ENCODE results near the gene ZNF428. TPM values are rescaled to one million over a fixed set of nuclear protein-coding genes. Genes with fewer than 3 reads are reported as not detected.

ZNF428 gene
- total RNA-seq (87.2 and 135 TPM in 2 replicates), polyA plus RNA-seq (134 and 207 TPM in 2 replicates)

- H3K27ac ChIP-seq: peak within 1 kb of the TSS; percentile 92
- H3K4me1 ChIP-seq (ENCODE audit: low read depth): peaks cover 4% of the 10 kb centered on the region
- no peaks in the 10 kb centered on the region for H3K27me3 ChIP-seq
- peak within 1 kb of the TSS; percentile 56 for H3K4me3 ChIP-seq
- no peaks in the 10 kb centered on the region for H3K9me3 ChIP-seq (ENCODE audit: low read depth)
- peak; percentile 93 to 94 for DNase-seq (ENCODE audit: low read depth in 1 of 2, low spot score in 1 of 2)
- peaks cover 3% of the 10 kb centered on the region for H3K36me3 ChIP-seq
- peak; percentile 2 for TF ChIP-seq CTCF (IDR thresholded peaks at IDR 0.05; ENCODE audit: low read depth, low read length)
These were observed at the start of gene ZNF428 for GRCh38 chr19:43619262-43620060. Gene ZNF428, minus strand, starts transcription at chr19:43619629. Its CDS starts 5,325 bp downstream, at chr19:43614304.

- Histone ChIP-seq H3K27ac (no peak overlapping the region), H3K36me3 (no peaks in the 10 kb centered on the region), H3K9me3 (ENCODE audit: low read depth) (no peaks in the 10 kb centered on the region), H3K27me3 (peaks cover 20% of the 10 kb centered on the region), H3K4me1 (ENCODE audit: low read depth) (peaks cover 7% of the 10 kb centered on the region), H3K4me3 (peak overlapping the region; percentile 28)
- DNase-seq (ENCODE audit: low read depth in 1 of 2, low spot score in 1 of 2): peak; percentile 99 to 100
- TF ChIP-seq CTCF (IDR thresholded peaks at IDR 0.05; ENCODE audit: low read depth, low read length): no peak
These were observed 49.1 kb upstream of the ZNF428 start for GRCh38 chr19:43668406-43669109.

- no peak for TF ChIP-seq CTCF (IDR thresholded peaks at IDR 0.05; ENCODE audit: low read depth, low read length)
- Histone ChIP-seq H3K36me3 (no peaks in the 10 kb centered on the region), H3K27me3 (peaks cover 20% of the 10 kb centered on the region), H3K27ac (no peak overlapping the region), H3K4me1 (ENCODE audit: low read depth) (peaks cover 7% of the 10 kb centered on the region), H3K4me3 (peak overlapping the region; percentile 15), H3K9me3 (ENCODE audit: low read depth) (no peaks in the 10 kb centered on the region)
- DNase-seq (ENCODE audit: low read depth in 1 of 2, low spot score in 1 of 2): peak in 1 of 2 donors; percentile 26
These were observed 48.5 kb upstream of the ZNF428 start for GRCh38 chr19:43667876-43668405.

- Histone ChIP-seq H3K4me1 (ENCODE audit: low read depth) (peaks cover 7% of the 10 kb centered on the region), H3K9me3 (ENCODE audit: low read depth) (no peaks in the 10 kb centered on the region), H3K27me3 (peaks cover 20% of the 10 kb centered on the region), H3K36me3 (no peaks in the 10 kb centered on the region), H3K4me3 (peak overlapping the region; percentile 15), H3K27ac (no peak overlapping the region)
- no peak for TF ChIP-seq CTCF (IDR thresholded peaks at IDR 0.05; ENCODE audit: low read depth, low read length)
- no peak for DNase-seq (ENCODE audit: low read depth in 1 of 2, low spot score in 1 of 2)
These were observed 47.9 kb upstream of the ZNF428 start for GRCh38 chr19:43667126-43667875.

GRCh38 chr19:43664018-43664417 is 44.6 kb upstream of the ZNF428 start:
- H3K36me3 ChIP-seq: no peaks in the 10 kb centered on the region
- no peak overlapping the region for H3K4me3 ChIP-seq
- H3K9me3 ChIP-seq (ENCODE audit: low read depth): no peaks in the 10 kb centered on the region
- no peak overlapping the region for H3K27ac ChIP-seq
- no peak for DNase-seq (ENCODE audit: low read depth in 1 of 2, low spot score in 1 of 2)
- peaks cover 3% of the 10 kb centered on the region for H3K27me3 ChIP-seq
- peaks cover 3% of the 10 kb centered on the region for H3K4me1 ChIP-seq (ENCODE audit: low read depth)
- no peak for TF ChIP-seq CTCF (IDR thresholded peaks at IDR 0.05; ENCODE audit: low read depth, low read length)
